NCI-H510A (cell line): ENCODE results near the gene CCDC175.

Source experiments
- DNase-seq: peaks from one replicate; lab custom pipeline; 2025; lab: John Stamatoyannopoulos, UW

CCDC175 gene

DNA sequence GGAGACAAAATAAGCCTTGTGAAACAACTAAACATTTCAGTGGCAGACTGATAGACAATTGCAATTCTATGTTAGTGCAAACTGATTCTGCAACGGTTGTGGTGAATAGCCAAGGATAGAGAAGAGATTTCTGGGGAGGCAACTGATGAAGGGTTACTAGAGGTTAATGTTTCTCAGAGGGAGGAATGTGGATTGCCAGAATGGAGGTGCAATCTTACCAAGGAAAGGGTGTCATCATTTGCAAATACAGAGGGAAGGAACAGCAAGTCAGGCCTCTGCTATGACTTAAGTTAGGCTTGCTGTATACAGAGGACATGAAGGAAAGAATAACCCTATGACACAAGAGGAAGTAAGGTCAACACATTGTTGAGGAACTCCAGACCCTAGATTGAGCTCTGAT is 35.8 kb downstream of the CCDC175 start:
- no peak for DNase-seq

DNA sequence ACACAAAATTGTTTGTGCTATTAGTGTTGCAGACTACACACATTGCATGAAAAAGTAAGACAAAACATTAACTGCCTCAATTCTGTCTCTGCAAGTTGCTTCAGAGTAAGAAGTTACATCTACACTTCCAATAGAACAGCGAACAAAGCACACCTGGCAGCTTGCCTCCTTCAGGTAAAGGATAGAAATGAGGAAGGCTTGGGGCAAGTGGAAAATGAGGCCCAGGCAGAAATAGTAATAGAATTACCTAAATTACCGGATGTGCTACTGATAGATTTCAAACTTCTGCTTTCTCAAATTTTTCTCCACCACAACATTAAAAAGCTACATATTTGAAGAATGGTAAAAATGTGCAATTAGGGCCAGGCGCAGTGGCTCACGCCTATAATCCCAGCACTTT is 37.7 kb downstream of the CCDC175 start:
- no peak for DNase-seq

DNA sequence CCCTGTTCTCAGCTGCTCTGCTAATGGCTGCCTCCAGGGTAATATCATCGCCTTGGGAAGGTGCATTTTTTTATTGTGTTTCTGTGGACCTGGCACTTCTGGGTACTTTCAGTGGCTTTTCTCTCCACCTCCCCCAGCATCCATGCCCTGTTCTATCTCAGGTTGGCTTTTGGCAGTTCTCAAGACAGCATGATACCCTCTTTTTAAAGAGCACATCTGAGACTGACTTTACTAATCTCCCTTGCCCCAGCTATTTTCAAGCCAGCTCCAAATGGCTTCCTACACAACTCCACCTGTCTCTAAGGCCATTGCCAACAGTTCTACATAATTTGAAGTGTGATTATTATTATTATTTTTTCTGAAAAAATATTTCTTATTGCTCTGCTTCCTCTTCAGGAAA is 39.1 kb downstream of the CCDC175 start:
- DNase-seq = no peak

DNA sequence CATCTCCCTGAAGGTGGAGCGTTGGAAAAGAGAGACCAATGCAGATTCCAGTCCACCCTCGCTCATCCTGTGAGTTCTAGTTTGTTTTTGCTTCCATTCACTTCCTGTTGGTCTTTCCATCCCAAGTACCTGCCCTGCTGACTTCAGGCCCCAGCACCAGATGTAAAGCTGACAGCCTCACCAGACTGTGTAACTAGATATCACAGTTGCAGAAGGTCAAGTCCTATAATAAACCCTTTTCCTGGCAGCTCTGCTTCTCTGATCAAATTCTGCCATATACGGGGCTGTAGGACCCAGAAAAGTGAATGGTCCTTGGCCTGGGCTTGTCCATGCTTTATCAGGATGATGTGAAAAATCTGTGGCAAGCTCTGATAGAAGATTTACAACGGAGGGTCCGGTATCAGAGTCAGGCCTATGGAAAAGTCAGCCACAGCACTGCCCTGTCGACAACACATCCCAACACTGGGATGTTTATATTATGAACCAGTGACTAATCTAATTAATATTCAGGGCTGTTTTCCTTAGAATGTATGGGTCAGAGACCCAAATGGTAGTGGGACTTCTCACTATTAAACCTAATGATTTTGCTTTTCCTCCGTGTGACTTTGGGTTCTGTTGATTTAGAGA is 42.1 kb downstream of the CCDC175 start:
- peak; percentile 49 for DNase-seq

DNA sequence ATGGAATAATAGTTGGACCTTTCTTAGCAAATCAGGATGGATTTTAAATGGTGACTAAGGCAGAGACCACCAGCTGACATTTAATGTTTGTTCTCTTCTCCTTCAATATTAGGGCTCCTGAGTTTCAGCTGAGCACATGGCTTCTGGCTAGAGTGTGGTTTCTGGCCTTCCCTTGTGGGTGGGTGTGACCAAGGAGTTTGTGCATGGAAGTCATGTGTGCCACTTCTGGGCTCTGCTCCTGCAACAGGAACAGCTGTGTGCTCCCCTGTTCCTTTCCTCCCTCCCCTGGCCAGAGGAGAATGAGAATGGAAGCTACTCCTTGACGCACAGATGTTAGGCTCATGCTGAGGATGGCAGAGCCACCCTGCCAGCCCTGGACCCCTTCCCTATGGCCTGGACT is 44.2 kb downstream of the CCDC175 start:
- DNase-seq = no peak

DNA sequence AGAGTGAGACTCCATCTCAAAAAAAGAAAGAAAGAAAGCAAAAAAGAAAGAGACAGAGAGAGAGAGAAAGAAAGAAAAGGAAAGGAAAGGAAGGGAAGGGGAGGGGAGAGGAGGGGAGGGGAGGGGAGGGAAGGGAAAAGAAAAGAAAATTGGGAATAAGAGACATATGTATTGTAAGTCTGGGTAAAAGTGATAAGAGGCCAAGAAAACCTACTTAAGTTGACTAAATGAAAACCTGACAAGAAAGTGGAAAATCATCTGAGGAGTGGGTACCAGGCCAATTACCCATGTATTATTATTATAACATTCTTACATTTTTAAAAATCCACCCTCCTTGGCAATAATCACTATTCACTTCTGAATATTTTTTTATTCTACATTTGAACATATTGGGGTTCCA is 46.3 kb downstream of the CCDC175 start:
- DNase-seq = no peak

DNA sequence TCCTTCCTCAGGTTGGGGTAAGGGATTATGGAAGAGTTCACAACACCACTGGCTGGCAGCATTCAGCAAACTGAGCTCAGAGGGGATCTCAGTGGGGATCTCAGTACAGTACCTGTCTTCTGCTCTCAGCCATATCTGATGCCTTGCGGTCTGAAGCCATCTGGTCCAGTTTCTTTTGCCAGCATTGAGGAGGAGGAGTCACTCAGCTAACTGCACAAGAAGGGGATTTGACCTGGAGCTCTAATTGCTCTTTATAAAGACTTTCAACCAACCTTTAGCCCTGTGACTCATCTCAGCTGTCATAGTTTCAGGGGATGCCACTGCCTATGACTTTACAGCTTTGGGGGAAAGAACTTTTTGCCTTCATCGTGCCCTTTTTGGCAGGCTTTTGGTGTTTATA is 47.4 kb downstream of the CCDC175 start:
- DNase-seq = no peak

DNA sequence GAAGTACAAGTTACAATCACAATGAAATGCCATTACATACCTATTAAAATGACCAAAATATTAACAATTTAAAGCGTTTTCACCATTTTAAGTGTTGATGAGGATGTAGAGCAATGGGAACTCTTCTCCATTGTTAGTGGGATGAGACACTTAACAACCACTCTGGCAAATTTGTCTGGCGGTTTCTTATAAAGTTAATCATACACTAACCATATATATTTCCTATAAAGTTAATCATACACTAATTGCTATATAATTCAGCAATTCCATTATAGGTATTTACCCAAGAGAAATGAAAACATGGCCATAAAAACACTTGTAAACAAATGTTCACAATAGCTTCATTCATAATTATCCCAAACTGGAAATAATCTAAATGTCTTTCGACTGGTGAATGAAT is 56.4 kb downstream of the CCDC175 start:
- DNase-seq = no peak

DNA sequence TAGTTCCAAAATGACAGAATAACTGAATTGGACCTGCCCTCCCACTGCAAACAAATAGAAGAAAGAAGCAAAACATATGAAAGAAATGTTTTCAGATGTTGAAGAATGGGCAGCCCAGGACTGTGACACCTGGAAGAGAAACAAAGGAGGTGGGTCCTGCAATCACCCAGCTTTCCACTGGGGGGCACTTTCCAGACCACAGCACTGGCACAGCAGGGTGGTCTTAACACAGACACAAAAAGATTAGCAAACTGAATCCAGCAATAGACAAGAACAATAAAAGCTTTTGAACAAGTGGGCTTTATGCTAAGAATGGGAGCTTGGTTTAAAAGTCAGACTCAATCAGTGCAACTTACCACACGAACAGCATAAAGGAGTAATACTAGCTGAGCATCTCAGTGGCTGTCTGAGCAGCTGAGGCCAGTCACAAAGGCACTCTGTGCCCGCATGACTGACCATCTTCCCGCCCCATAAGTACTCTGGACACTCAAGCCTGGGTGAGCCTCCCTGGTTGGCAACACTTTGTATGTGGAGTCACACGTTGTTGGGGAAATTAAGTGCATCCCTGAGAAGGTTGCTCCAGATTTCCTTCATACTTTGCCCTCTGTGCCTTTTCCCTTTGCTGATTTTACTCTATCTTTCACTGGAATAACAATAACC is 64.6 kb downstream of the CCDC175 start:
- DNase-seq = peak; percentile 17

DNA sequence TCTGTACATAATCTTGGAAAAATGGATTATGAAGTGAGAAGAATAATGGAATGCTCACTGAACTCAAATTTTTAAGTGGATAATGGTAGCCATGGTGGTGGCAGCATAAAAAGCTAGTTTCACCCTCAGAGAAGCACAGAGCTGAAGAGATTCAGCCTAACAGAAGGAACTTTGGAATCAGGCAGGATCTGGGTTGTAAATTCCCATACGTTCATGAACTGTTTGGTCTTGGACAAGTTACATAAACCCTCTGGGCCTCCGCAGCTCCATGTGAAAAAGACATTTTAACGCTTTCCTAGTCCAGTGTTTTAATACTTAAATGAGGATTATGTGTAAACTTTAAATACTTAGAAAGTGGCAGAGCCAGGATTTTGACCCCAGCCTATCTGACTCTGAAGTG is 65.6 kb downstream of the CCDC175 start:
- no peak for DNase-seq

DNA sequence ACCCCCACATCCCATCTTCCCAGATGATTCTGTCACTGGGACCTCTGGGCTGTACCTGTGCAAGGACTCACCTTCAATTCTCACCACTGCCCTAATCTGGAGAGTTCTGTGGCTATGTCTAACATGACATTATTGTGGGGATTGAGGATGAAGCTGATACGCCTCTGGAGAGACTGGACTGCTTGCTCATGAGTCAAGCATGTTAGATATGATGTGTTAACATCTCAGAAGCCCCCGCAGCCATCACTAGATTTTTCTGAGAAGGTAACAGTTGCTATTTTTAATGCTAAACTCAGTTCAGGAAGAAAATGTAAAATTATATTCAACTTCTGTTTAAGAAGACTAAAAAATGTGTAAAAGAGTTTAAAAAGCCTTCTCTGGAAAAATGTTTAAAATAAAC is 66.6 kb downstream of the CCDC175 start:
- DNase-seq = no peak

DNA sequence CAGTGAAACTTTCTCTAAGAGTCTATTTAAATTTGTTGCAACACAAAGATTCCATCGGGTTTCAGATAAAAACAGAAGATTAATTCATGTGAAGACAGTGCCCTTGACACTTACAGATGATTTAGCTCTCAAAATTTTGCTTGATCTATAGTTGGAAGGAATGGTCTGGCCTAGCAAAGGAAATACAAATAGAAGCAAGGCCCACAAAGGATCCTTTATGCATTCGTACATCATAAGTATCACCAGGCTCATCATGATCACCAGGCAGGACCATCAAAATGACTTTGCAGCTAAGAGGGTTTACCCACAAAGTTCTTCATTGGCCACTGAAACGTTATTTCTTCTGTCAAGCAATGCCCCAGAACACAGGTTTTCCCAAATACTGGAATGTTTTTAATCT is 67.5 kb downstream of the CCDC175 start:
- no peak for DNase-seq

DNA sequence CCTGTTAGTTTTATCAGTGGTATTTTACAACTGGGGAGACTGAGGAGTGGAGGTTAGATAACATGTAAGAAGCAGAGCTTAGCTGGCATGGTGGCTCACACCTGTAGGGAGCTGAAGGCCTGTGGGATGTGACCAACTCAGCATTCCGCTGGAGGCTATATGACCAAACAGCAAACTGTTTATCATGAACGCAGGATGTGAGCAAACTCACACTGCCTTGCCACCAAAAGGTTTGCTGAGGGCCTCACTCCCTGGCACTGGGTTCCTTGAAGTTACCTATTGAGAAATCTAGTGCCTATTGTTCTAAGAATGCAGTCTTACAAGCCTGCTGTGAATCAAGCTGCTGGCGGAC is 68.9 kb downstream of the CCDC175 start:
- DNase-seq = no peak

DNA sequence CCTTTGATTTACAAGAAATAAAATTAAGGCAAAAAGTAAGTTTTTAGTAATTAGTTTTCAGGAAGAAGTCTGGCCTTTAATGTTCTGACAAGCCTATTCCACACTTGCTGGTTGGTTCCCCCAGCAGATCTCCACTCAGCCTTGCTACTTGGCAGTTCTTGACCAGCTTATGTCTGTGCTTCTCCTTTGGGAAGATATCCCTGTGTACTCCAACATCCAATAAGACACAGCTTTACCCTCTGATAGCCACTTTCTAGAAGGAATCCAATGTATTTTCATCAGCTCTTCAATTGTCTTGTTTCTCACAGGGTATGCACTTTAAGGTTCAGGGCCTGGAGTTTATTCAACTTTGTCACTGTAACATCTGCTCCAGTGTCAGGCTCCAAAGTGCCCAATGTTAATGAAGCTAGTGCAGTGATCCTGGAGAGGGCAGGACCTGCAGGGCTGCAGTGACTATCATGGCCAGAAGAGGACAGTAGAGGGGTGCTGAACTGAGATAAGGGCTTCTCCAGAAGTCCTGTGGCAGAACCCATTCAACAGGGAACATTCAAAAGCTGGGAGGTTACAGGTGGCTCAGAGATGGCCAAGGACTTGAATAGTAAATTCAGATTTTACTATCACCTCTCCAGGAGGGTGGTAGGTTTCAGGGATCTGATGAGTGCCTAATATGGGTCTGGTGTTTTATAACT is 69.4 kb downstream of the CCDC175 start:
- peak; percentile 32 for DNase-seq

DNA sequence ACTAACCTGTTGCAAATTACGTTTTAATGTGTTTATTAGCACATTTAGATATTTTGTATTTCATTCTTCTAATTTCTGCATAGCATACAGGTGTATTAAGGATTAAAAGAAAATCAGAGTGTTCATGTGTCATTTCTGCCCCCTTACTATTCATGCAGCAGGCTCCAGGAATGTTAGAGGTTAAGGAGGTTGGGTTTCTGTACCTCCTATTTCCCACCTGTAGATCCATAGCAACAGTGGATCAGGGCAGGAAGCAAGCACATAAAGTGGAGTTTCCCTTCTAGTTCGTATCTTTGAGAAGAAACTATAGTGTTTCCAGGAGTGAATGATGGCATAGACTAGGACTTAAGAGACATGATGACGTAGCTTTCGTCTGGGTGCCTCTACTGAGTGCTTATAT is 73.4 kb downstream of the CCDC175 start:
- no peak for DNase-seq

DNA sequence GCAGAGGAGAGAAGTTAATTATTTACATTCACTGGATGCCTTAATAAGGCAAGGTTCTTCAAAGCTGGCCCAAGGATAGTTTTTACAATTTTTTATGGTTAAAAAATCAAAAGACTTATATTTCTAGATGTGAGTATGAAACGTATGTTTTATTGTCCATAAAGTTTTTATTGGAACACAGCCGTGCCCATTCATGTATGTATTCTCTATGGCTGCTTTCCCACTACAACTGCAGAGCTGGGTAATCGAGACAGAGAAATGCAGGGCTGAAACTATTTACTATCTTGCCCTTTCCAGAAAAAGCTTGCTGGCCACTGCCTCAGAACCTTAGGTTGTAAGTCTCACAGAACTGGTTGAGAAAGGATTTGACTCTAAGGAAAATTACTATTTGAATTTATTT is 75.9 kb downstream of the CCDC175 start:
- DNase-seq = no peak

DNA sequence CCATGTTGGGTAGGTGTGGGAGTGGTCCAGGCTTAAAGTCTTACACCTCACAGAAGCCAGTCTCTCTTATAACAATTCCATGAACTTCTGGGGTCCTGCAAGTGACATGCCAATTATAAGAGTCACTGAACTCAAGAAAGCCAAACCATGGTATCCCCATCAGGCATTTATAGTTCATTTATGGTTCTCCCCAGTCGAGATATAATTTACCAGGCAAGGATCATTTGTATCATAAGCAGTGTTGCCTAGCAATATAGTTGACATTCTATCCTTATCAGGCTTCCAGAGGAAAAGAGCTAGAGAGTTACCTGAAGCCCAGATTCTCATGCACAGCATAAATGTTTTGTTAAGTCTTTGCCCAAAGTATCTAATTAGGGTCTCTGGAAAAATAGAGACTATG is 84.2 kb downstream of the CCDC175 start:
- no peak for DNase-seq

DNA sequence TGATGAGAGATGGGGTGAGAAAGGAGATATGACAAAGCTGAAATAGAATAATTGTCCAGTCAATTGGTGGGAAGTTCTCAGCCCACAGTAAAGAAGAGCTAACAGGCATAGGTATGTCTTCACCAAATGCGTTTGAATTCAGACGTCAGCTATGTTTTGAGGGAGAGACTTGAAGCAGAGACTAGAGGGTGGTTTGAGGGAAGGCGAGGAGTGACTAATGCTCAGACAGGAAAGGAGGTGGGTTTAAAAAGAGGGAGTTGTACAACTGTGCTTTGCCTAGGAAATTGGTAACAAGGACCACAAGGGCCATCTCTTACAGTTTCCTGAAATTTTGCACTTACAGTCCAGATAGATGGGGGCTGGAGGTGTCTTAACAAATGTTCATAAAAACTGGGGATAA is 85.9 kb downstream of the CCDC175 start:
- no peak for DNase-seq

DNA sequence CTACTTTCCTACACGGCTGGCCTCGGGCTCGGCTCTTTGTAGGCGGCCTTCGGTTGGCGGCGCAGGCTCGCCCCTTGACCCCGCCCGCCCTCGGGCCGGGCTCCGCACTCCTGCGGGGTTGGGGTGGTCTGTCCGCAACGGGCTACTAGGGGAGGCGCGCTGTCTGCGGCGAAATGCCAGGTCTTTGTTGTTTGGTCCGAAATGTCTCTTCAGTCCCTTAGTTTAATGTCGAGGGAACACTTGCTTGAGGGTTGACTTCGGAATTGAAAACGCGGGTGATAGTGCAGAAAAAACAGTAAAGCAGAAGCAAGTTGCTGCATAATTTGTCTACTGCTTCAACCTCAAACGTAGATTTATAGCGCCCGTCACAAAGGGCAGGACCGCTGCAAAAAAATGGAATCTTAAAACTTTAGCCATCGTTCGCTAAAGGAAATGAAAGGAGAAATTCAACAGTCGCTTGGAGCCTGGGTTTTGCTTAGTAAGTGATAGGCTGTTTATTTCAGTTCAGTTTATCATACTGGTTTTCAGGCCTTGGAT is 91.9 kb downstream of the CCDC175 start:
- peak; percentile 36 for DNase-seq

DNA sequence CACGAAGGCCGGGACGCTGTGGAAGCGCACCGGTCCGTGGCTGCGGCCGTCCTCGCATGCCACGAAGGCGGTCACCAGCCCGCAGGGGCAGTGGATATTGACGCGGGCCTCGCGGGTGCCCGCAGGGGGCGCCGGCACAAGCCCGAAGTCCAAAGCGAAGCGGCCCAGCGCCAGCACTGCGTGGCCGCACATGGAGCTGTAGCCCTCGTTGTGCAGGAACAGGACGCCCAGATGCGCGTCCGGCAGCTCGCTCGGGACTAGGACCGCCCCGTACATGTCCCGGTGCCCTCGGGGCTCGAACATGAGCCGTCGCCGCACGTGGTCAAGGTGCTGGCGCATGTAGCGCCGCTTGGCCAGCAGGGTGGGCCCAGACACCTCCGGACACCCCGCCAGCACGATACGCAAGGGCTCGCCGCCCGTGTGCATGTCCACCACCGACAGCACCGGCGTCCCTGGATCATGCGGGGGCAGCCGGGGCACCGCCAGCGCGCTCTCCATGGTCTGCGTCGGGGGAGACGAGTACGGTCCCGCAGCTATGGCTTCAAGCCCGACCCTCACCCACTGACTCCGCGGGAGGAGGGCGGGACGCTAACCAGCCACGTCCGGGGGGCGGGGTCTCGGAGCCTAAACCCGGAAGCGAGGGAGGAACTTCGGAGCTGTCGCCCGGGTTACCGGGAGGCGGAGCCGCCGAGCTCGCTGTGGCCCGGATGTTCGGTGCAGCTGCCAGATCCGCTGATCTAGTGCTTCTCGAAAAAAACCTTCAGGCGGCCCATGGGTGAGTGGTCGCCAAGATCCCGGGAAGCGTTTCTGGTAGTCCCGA is 92.6 kb downstream of the CCDC175 start, which contains the start of the genes JKAMP and L3HYPDH:
TSS of gene JKAMP (plus strand) at position 699 of the 820 bp plus-strand sequence. CDS start at position 772, 73 bp downstream.
TSS of gene L3HYPDH (minus strand) at position 590 of the 820 bp plus-strand sequence. CDS start at position 498, 92 bp downstream.
- DNase-seq = peak; percentile 97

DNA sequence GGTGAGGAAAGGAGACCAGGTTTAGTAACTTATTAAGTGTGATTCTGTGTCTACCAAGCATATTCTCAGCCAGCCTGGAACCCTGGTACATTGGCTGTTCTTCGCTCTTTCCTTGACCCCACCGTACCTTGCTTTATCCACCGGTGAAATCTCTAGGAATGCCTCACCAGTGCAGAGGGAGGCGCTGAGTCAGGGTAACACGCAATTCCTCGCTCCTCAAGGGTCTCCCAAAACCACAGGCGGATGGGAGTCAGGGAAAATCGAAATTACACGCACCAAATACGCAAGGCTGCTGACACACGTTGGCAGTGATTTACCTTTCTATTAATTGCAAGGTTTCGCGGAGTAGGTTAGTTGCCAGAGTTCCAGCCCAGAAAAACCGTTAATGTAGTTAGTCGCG is 93.2 kb downstream of the CCDC175 start:
- no peak for DNase-seq
